GM19193 (cell line): ENCODE data around the gene RNF112.

Source experiments
- POLR2A ChIP-seq: IDR thresholded peaks from 4 replicates; pipeline ENCODE4 v1.6.1; 2011; ENCODE audit not compliant: insufficient read depth, insufficient read length; ENCODE audit errors: extremely low read depth

RNF112 gene, protein sequence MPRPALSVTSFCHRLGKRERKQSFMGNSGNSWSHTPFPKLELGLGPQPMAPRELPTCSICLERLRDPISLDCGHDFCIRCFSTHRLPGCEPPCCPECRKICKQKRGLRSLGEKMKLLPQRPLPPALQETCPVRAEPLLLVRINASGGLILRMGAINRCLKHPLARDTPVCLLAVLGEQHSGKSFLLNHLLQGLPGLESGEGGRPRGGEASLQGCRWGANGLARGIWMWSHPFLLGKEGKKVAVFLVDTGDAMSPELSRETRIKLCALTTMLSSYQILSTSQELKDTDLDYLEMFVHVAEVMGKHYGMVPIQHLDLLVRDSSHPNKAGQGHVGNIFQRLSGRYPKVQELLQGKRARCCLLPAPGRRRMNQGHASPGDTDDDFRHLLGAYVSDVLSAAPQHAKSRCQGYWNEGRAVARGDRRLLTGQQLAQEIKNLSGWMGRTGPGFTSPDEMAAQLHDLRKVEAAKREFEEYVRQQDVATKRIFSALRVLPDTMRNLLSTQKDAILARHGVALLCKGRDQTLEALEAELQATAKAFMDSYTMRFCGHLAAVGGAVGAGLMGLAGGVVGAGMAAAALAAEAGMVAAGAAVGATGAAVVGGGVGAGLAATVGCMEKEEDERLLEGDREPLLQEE

GRCh38 chr17:19410875-19411620 is at the start of gene RNF112:
Gene RNF112 (plus strand): TSS chr17:19411232. CDS start chr17:19411409, 177 bp downstream.
- no peak for TF ChIP-seq POLR2A

GRCh38 chr17:19361326-19361725 is 49.7 kb upstream of the RNF112 start:
- no peak for TF ChIP-seq POLR2A

DNA sequence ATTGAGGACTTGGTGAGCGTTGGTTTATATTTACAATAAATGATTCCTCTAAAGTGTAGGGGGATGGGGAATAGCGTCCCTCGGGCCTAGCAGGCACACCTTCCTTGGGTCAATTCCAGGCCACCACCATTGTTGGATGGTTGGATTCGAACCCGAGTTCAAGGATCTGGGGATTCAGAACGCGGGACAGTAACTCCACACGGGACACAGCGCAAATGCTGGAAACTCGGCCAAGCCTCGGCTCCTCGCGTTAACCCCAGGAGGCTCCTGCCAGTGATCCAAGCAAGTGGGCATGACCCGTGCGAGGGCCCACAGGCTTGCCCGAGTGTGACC is 49.1 kb upstream of the RNF112 start:
- TF ChIP-seq POLR2A = no peak

DNA sequence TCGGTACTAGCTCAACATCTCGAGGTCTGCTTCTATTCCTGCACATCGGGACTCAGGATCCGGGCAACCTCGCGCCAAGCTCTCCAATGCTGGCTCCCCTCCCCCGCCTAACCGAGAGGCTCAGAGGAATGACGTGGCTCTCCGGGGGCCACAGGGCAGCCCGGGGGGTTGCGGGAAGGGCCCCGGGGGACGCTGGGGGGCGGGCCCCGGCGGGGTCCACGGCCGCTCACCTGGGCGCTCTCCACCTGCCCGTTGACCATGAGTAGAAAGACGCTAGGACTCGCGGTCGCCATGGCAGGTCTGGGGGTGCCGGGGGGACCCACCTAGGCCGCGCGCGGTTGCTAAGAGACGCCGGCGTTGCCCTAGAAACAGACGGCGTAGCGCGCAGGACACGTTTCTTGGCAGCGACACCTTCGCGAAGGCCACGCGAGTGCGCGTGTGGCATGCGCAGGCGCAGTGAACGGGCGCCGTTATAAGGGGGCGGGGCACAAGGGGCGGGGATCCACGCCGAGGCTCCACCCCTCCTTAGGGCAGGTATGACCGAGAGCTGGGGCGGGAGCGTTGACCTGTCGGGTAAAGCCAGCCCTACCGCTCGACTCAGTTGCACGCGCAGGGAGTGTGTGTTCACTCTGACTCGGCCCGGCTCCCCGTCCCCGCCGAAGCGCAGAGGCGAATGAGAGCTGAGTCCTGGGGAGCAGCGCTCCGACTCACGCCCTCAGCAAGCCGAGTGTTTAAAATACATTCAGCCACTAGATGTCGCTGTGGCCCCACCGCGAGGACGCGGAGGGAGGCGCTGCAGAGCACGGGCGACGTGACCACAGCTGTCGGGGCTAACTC is 48.5 kb upstream of the RNF112 start, which contains the start of gene B9D1:
Gene B9D1 (minus strand): TSS at position 447 of the 837 bp plus-strand sequence. CDS start 154 bp downstream, at position 293.
- no peak for TF ChIP-seq POLR2A

- TF ChIP-seq POLR2A = no peak
These were observed 48.0 kb upstream of the RNF112 start for GRCh38 chr17:19363114-19363438.

GRCh38 chr17:19363460-19364035 is 47.5 kb upstream of the RNF112 start:
- TF ChIP-seq POLR2A = no peak

GRCh38 chr17:19364699-19365498 is 46.1 kb upstream of the RNF112 start:
- no peak for TF ChIP-seq POLR2A

GRCh38 chr17:19365499-19365817 is 45.6 kb upstream of the RNF112 start:
- TF ChIP-seq POLR2A = no peak

- no peak for TF ChIP-seq POLR2A
These were observed 45.0 kb upstream of the RNF112 start for GRCh38 chr17:19365833-19366636.

DNA sequence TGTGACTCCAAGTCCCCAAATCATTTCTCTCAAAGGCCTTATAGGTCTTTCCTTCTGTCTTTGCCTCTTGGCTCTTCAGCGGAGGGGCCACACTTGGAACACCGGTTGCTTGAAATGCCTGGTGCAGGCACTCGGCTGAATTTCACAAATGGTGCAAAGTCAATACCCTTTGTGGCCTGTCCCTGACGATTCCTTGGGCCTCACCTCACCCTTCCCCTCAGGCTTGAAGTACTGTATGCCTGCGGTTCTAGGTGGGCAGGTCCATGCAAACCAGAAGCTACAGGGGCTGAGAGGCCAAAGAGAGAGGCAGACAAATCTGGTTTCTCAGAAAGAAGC is 44.4 kb upstream of the RNF112 start:
- no peak for TF ChIP-seq POLR2A

DNA sequence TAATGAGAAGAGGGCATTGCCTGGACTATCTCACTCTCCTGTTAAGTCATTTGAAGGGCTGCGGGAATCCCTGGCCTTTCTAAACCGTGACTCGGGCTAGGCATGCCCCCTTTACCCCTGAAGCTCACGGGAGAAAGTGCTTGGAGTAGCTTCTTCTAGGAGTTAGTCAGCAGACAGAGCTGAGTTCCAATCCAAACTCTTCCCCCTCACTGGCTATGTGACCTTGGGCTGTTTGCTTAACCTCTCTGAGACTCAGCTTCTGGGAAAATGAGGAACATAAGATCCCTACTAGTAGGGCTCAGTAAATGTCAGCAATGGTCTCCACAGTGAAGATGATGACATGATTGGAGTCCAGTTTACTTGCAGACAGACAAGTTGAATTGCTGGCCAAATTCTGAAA is 42.8 kb upstream of the RNF112 start:
- no peak for TF ChIP-seq POLR2A

- TF ChIP-seq POLR2A = no peak
These were observed 41.8 kb upstream of the RNF112 start for GRCh38 chr17:19369107-19369778.
